ENCODE measurements around the gene BBOX1. TPM values are rescaled to one million over a fixed set of nuclear protein-coding genes. Genes with fewer than 3 reads are reported as not detected.

The BBOX1 gene
- total and polyA plus RNA-seq, 4 donors = 2.8 to 18.4 (median 9.0) TPM

- no peaks in the 10 kb centered on the region for H3K9me3 ChIP-seq (ENCODE audit: control insufficient read depth in 4 of 4, low read length in 3 of 4)
- H3K27me3 ChIP-seq (ENCODE audit: control insufficient read depth in 4 of 4, insufficient read depth in 4 of 4, low read length in 3 of 4) = no peaks in the 10 kb centered on the region
- H3K9ac ChIP-seq (ENCODE audit: low read depth in 1 of 2, low read length in 2 of 2) = no peak overlapping the region
- TF ChIP-seq REST (IDR thresholded peaks at IDR 0.05) = no peak
- no peak for TF ChIP-seq HNF4G (IDR thresholded peaks at IDR 0.05)
- no peak for TF ChIP-seq RXRA (IDR thresholded peaks at IDR 0.05)
- TF ChIP-seq MAX (IDR thresholded peaks at IDR 0.05) = no peak
- TF ChIP-seq CTCF (IDR thresholded peaks at IDR 0.05; ENCODE audit: low read depth, low read length, missing input control) = no peak
- TF ChIP-seq ZBTB33 (IDR thresholded peaks at IDR 0.05) = no peak
- TF ChIP-seq ATF3 (IDR thresholded peaks at IDR 0.05) = no peak
- no peak for TF ChIP-seq RAD21 (IDR thresholded peaks at IDR 0.05)
- no peak for TF ChIP-seq GABPA (IDR thresholded peaks at IDR 0.05 in 1 of 2, conservative IDR thresholded peaks at IDR 0.05 in 1 of 2)
- TF ChIP-seq TAF1 (conservative IDR thresholded peaks at IDR 0.05) = no peak
- TF ChIP-seq SP1 (IDR thresholded peaks at IDR 0.05) = no peak
- no peak for TF ChIP-seq NR2F2 (IDR thresholded peaks at IDR 0.05)
- no peak for TF ChIP-seq EGR1 (IDR thresholded peaks at IDR 0.05; ENCODE audit: low read depth in 2 of 2)
- no peak for TF ChIP-seq YY1 (IDR thresholded peaks at IDR 0.05)
- H3K4me3 ChIP-seq (ENCODE audit: low read depth in 1 of 3, low read length in 3 of 3) = no peak overlapping the region
- no peak for DNase-seq (ENCODE audit: low spot score)
- 95% methylated on average over 1 of the region's 1 CpG for whole genome bisulfite sequencing
- no peak overlapping the region for H3K27ac ChIP-seq (ENCODE audit: low read depth in 1 of 2, low read length in 2 of 2)
- peaks cover 4 to 18% (median 16%) of the 10 kb centered on the region in 4 donors for H3K4me1 ChIP-seq (ENCODE audit: control insufficient read depth in 4 of 4, insufficient read depth in 4 of 4, low read length in 3 of 4)
- no peaks in the 10 kb centered on the region for H3K36me3 ChIP-seq (ENCODE audit: control insufficient read depth in 4 of 4, insufficient read depth in 3 of 4, low read depth in 1 of 4, low read length in 3 of 4)
Measured at GRCh38 chr11:27022659-27023251, 17.9 kb upstream of the BBOX1 start.

- Histone ChIP-seq H3K27ac (ENCODE audit: low read depth in 1 of 2, low read length in 2 of 2) (no peak overlapping the region), H3K9me3 (ENCODE audit: control insufficient read depth in 4 of 4, low read length in 3 of 4) (no peaks in the 10 kb centered on the region), H3K9ac (ENCODE audit: low read depth in 1 of 2, low read length in 2 of 2) (no peak overlapping the region), H3K4me1 (ENCODE audit: control insufficient read depth in 4 of 4, insufficient read depth in 4 of 4, low read length in 3 of 4) (peaks cover 4 to 18% (median 16%) of the 10 kb centered on the region in 4 donors), H3K27me3 (ENCODE audit: control insufficient read depth in 4 of 4, insufficient read depth in 4 of 4, low read length in 3 of 4) (no peaks in the 10 kb centered on the region), H3K36me3 (ENCODE audit: control insufficient read depth in 4 of 4, insufficient read depth in 3 of 4, low read depth in 1 of 4, low read length in 3 of 4) (no peaks in the 10 kb centered on the region), H3K4me3 (ENCODE audit: low read depth in 1 of 3, low read length in 3 of 3) (no peak overlapping the region)
- 63% methylated on average over 3 of the region's 3 CpGs for WGBS
- no peak for DNase-seq (ENCODE audit: low spot score)
- TF ChIP-seq NR2F2 (IDR thresholded peaks at IDR 0.05) = no peak
- TF ChIP-seq CTCF (IDR thresholded peaks at IDR 0.05; ENCODE audit: low read depth, low read length, missing input control) = no peak
- no peak for TF ChIP-seq ZBTB33 (IDR thresholded peaks at IDR 0.05)
- peak in 1 of 2 donors; percentile 26 for TF ChIP-seq RAD21 (IDR thresholded peaks at IDR 0.05)
- no peak for TF ChIP-seq SP1 (IDR thresholded peaks at IDR 0.05)
- no peak for TF ChIP-seq MAX (IDR thresholded peaks at IDR 0.05)
- no peak for TF ChIP-seq YY1 (IDR thresholded peaks at IDR 0.05)
- TF ChIP-seq FOXA2 (IDR thresholded peaks at IDR 0.05) = no peak
- no peak for TF ChIP-seq TAF1 (conservative IDR thresholded peaks at IDR 0.05)
- no peak for TF ChIP-seq JUND (IDR thresholded peaks at IDR 0.05)
Measured at GRCh38 chr11:27024865-27025264, 15.8 kb upstream of the BBOX1 start.

Data from liver (tissue), 9 donors.